Ovary (tissue), 3 donors: ENCODE data around the gene TRAPPC5.

ENCODE experiments used
- POLR2A ChIP-seq: fragments of 450-650 bp; IDR thresholded peaks from one replicate; pipeline ENCODE4 v1.6.1; 2017; ENCODE audit warnings: antibody characterized with exemption, mild to moderate bottlenecking, moderate library complexity
- TF ChIP-seq, protein P1 (sequence below), 3 donors: fragments of 450-650 bp in 2 of 3; fragments of 200-600 bp in 1 of 3; IDR thresholded peaks; one replicate each; pipeline versions ENCODE4 v1.5.1 to v1.8.0; 2016 to 2022; ENCODE audit warnings: antibody characterized with exemption in 3 of 3, mild to moderate bottlenecking in 1 of 3
- donor health status: DM: no; HTN: no; CAD: no.

DNA sequence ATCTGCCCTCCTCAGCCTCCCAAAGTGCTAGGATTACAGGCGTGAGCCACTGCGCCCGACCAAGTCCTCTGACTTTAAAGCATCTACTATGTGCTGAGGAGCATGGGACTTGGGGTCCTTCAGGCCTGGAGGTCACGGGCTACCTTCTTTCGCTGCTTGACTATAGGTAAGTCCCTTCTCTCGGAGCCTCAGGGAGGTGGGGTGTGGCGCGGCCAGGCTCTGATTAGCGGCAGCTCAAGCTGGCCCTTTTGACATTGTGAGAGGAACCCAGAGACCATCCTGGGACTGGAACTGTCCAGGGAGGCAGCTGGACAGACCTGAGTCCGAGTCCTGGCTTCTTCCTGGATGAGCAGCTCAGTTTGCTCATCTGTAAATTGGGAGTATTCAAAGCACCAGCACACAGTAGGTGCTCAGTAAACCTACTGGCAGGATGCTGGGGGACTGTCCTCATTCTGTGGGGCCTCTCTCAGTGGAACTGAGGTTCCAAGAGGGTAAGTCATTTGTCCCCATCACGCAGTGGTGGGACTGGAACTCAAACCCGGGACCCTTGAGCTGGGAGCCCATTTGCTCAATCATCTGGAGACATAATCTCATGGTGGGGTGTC lies 20.5 kb downstream of the TRAPPC5 start:
- TF ChIP-seq, protein P1, sequence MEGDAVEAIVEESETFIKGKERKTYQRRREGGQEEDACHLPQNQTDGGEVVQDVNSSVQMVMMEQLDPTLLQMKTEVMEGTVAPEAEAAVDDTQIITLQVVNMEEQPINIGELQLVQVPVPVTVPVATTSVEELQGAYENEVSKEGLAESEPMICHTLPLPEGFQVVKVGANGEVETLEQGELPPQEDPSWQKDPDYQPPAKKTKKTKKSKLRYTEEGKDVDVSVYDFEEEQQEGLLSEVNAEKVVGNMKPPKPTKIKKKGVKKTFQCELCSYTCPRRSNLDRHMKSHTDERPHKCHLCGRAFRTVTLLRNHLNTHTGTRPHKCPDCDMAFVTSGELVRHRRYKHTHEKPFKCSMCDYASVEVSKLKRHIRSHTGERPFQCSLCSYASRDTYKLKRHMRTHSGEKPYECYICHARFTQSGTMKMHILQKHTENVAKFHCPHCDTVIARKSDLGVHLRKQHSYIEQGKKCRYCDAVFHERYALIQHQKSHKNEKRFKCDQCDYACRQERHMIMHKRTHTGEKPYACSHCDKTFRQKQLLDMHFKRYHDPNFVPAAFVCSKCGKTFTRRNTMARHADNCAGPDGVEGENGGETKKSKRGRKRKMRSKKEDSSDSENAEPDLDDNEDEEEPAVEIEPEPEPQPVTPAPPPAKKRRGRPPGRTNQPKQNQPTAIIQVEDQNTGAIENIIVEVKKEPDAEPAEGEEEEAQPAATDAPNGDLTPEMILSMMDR (IDR thresholded peaks at IDR 0.05) = no peak
- TF ChIP-seq POLR2A = no peak
